GM08714 (cell line): ENCODE data around the gene AKAP8.
"Not testable (repeated sequence)": the region's sequence is repeated elsewhere in the genome, so short reads cannot be mapped to it uniquely, and the experiment has no call there.

Source experiments
- H3K4me3 ChIP-seq: fragments of 200-500 bp; sonication (Bioruptor generic); 2 replicates; pipeline ENCODE4 v1.5.1; 2014; ENCODE audit warnings: mild to moderate bottlenecking, low read length, inconsistent platforms
- ZNF274 ChIP-seq: IDR thresholded peaks from 2 replicates; pipeline ENCODE4 v1.6.1; 2012; ENCODE audit warnings: mild to moderate bottlenecking, low read depth, low read length

The AKAP8 gene

GRCh38 chr19:15354566-15355296, 24.9 kb downstream of the AKAP8 start:
- TF ChIP-seq ZNF274 = no peak
- H3K4me3 ChIP-seq = no peak overlapping the region

GRCh38 chr19:15353908-15354307, 25.7 kb downstream of the AKAP8 start:
- no peak for TF ChIP-seq ZNF274

GRCh38 chr19:15352535-15352934, 27.1 kb downstream of the AKAP8 start:
- not testable (repeated sequence) for H3K4me3 ChIP-seq

More at GRCh38 chr19:15353908-15354307, 25.7 kb downstream of the AKAP8 start:
- no peak overlapping the region for H3K4me3 ChIP-seq

- H3K4me3 ChIP-seq = not testable (repeated sequence)
Measured at GRCh38 chr19:15341328-15341727, 38.3 kb downstream of the AKAP8 start.

- no peak overlapping the region for H3K4me3 ChIP-seq
- no peak for TF ChIP-seq ZNF274
Measured at GRCh38 chr19:15340086-15340485, 39.5 kb downstream of the AKAP8 start.

DNA sequence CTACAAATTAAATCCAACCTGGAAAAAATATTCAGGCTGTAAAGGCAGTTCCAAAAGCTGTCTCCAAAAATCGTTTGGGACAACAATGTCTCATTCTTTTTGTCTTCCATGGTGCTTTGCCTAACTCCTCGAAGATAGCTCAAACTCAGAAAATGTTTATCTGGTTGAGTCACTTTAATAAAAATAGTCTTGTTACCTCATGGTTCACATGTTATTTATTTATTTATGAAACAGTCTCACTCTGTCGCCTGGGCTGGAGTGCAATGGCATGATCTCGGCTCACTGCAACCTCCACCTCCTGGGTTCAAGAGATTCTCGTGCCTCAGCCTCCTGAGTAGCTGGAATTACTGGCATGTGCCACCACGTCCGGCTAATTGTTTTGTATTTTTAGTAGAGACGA, 42.4 kb downstream of the AKAP8 start:
- no peak overlapping the region for H3K4me3 ChIP-seq
- no peak for TF ChIP-seq ZNF274

DNA sequence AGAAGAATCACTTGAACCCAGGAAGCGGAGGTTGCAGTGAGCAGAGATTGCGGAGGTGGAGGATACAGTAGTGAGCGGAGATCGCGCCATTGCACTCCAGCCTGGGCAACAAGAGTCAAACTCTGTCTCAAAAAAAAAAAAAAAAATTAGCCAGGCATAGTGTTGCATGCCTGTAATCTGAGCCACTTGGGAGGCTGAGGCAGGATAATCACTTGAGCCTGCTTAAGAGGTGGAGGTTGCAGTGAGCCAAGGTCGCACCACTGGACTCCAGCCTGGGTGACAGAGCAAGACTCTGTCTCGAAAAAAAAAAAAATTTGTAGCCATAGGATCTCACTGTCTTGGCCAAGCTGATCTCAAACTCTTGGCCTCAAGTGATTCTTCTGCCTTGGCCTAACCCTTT, 43.6 kb downstream of the AKAP8 start:
- H3K4me3 ChIP-seq = not testable (repeated sequence)

GRCh38 chr19:15332311-15332996, 47.1 kb downstream of the AKAP8 start, which contains the start of gene BRD4:
Gene BRD4, minus strand, starts transcription at chr19:15332539. Its CDS starts 59,440 bp downstream, at chr19:15273099.
- peak within 1 kb of the TSS; percentile 98 for H3K4me3 ChIP-seq
- TF ChIP-seq ZNF274 = no peak

GRCh38 chr19:15331419-15332310, 47.9 kb downstream of the AKAP8 start:
- peak overlapping the region; percentile 98 for H3K4me3 ChIP-seq
- TF ChIP-seq ZNF274 = no peak

- no peak for TF ChIP-seq ZNF274
- H3K4me3 ChIP-seq = peak overlapping the region; percentile 98
Measured at GRCh38 chr19:15330801-15331418, 48.7 kb downstream of the AKAP8 start.

DNA sequence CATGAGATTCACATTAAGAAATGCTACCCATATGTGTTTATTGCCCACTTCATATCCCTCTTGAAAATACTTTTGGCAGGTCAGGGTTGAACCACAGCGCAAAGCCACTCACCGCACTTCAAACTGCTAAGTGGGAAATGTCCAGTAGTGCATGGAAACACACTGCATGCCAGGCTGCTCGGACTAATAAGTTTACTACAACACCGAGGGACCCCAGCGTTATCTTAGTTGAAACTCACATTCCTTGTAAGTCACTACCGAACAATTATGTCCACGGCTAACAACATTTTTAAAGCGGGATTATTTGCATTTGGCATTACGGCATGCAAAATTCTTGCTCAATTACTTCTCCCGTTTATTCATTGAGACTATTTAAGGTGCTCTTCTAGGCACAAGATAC, 51.3 kb downstream of the AKAP8 start:
- TF ChIP-seq ZNF274 = no peak
- H3K4me3 ChIP-seq = no peak overlapping the region

DNA sequence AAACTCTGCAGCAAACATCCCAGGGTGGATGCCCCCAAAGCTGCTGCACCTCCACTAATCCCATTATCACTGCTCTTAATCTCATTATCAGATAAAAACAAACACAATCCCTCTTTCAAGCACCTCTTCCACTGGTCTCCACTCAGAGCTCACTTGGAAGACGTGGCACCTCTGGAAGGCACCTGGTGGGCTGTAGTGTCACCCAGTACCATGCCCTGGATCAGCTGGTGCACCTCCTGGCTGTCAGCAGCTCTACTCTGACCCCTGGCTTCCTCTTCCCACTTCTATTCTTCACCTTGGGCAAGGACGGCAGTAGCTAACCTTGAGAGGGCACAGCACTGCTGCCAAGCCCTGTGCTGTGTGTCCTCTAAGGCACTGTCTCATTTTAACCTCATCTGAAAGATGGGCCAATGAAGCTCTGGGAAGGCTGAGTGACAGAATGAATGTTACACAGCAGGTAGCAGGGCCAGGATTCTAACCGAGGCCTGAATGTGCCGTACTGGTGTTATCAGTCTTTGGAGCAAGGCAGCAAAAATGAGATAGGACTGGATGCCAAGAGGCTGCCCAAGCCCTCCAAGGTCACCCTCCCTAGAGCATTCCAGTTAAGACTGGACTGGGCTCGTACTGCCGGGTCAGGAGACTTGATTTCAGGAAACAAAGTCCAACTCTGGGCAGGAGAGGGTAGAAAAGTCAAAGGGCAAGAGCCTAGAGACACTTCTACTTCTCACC, 54.6 kb downstream of the AKAP8 start:
- no peak overlapping the region for H3K4me3 ChIP-seq
- no peak for TF ChIP-seq ZNF274

- H3K4me3 ChIP-seq = no peak overlapping the region
- TF ChIP-seq ZNF274 = no peak
Measured at GRCh38 chr19:15323496-15324235, 55.9 kb downstream of the AKAP8 start.
